ENCODE results near the gene SIAH2.

DNA sequence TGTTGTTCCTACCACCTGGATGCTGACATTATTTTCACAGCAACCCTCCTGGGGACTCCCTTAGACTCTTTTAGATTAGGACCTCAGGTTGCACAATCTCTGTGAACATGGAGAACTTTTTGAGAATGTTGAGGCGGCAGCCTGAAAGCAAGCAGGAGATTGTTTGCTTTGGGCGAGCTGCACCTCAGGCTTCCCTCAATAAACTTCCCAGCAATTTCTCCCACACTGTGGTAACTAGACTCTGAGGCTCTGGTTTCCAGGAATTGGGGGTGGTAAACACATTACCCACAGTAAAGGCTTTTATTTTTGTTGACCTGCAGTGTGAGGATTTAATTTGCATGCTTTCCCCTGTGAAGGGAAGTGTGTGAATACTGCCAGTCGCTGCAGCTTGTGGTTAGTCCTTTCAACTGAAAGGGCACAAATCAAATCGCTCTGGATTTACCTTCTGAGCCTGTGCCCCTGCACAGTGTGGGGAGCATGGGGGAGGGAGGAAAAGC, 35.2 kb upstream of the SIAH2 start:
- TF ChIP-seq CTCF (IDR thresholded peaks at IDR 0.05) (no peak), POLR2A (IDR thresholded peaks at IDR 0.05) (no peak)

Data from right lobe of liver (tissue), 4 donors.